A673 (cell line): ENCODE data around the gene PARP6. TPM values are rescaled to one million over a fixed set of nuclear protein-coding genes. Genes with fewer than 3 reads are reported as not detected.
A peak's percentile ranks its signal among the peaks of the same experiment; 100 is the strongest.

Experiments
- BruUV-seq: library from RNA; stranded (reverse); fragments of 400-500 nt; replicated peaks from 2 replicates; lab custom pipeline; 2021; lab: Mats Ljungman, UMichigan
- CTCF ChIA-PET: fragments of 300-600 bp; sonication (Branson Sonifier 250); formaldehyde crosslinking; loops from one replicate; lab custom pipeline; 2022; ENCODE audit warnings: antibody characterized with exemption; lab: Charles Lee
- POLR2A ChIA-PET: fragments of 300-600 bp; sonication (Branson Sonifier 250); formaldehyde crosslinking; loops from one replicate; lab custom pipeline; 2022; ENCODE audit warnings: antibody characterized with exemption; ENCODE audit not compliant: low non-redundant PET; lab: Charles Lee
- DNase-seq: peaks from one replicate; pipeline ENCODE4 v3.0.0-alpha.2; 2015; ENCODE audit warnings: low spot score
- H3K27ac ChIP-seq: fragments of 200-600 bp; sonication (generic); 2 replicates; pipeline ENCODE4 v1.5.1; 2016; ENCODE audit warnings: mixed run types, low read depth, mild to moderate bottlenecking, mixed read lengths, antibody characterized with exemption, low read length; ENCODE audit not compliant: poor library complexity, severe bottlenecking
- H3K27me3 ChIP-seq: fragments of 200-600 bp; sonication (generic); replicated peaks from 2 replicates; pipeline ENCODE4 v1.6.1; 2017; ENCODE audit warnings: mixed run types, low read depth, mild to moderate bottlenecking, mixed read lengths, antibody characterized with exemption, low read length; ENCODE audit not compliant: insufficient read depth, poor library complexity
- H3K36me3 ChIP-seq: fragments of 200-600 bp; sonication (generic); 2 replicates; pipeline ENCODE4 v1.6.1; 2016; ENCODE audit warnings: mixed run types, mild to moderate bottlenecking, mixed read lengths, antibody characterized with exemption, low read length; ENCODE audit not compliant: insufficient read depth, poor library complexity, severe bottlenecking
- H3K4me1 ChIP-seq: fragments of 200-600 bp; sonication (generic); 2 replicates; pipeline ENCODE4 v1.6.1; 2017; ENCODE audit warnings: mixed run types, mild to moderate bottlenecking, mixed read lengths, antibody characterized with exemption, low read length; ENCODE audit not compliant: insufficient read depth, poor library complexity, severe bottlenecking
- H3K4me3 ChIP-seq: fragments of 200-600 bp; sonication (generic); 2 replicates; pipeline ENCODE4 v1.5.1; 2016; ENCODE audit warnings: low read depth, mixed run types, mild to moderate bottlenecking, mixed read lengths, low read length; ENCODE audit not compliant: poor library complexity, severe bottlenecking
- H3K9me3 ChIP-seq: fragments of 200-600 bp; sonication (generic); 2 replicates; pipeline ENCODE4 v1.6.1; 2016; ENCODE audit warnings: mixed run types, low read depth, mild to moderate bottlenecking, mixed read lengths, antibody characterized with exemption, low read length; ENCODE audit not compliant: poor library complexity, severe bottlenecking
- CTCF ChIP-seq: fragments of 300-800, 200-600 bp; sonication (generic); conservative IDR thresholded peaks from 2 replicates; pipeline ENCODE4 v1.5.1; 2017; ENCODE audit warnings: low read depth, mild to moderate bottlenecking, antibody characterized with exemption, low read length, moderate library complexity, mixed read lengths
- EZH2 ChIP-seq: fragments of 200-600 bp; sonication (generic); IDR thresholded peaks from 2 replicates; pipeline ENCODE4 v1.6.1; 2017; ENCODE audit warnings: borderline replicate concordance, low read depth, mild to moderate bottlenecking, mixed read lengths, antibody characterized with exemption, low read length; ENCODE audit not compliant: poor library complexity, severe bottlenecking
- intact Hi-C: fragments of 100-400 bp; cut with micrococcal nuclease; formaldehyde crosslinking; loops from one replicate; pipeline ENCODE4 v1.10.0; 2022; ENCODE audit not compliant: unreplicated experiment
- total RNA-seq: library from RNA; stranded (reverse); gene quantifications from 2 replicates; pipeline ENCODE4 v1.2.3, GENCODE V29; 2021

Gene PARP6
- total RNA-seq, 1 experiment from 2014 or later, result 71.4 TPM

GRCh38 chr15:72242775-72243370, 29.5 kb downstream of the PARP6 start:
- H3K36me3 ChIP-seq, result peaks cover 28% of the 10 kb centered on the region
- TF ChIP-seq CTCF (no peak), EZH2 (no peak)
- H3K4me3 ChIP-seq, result no peak overlapping the region
- ChIA-PET POLR2A (no interaction called here), CTCF (no interaction called here)
- no peaks in the 10 kb centered on the region for H3K9me3 ChIP-seq
- no peak overlapping the region for H3K27ac ChIP-seq
- no peaks in the 10 kb centered on the region for H3K27me3 ChIP-seq
- no TSS peak for BruUV-seq
- intact Hi-C loops, result no loop called here
- peaks cover 4% of the 10 kb centered on the region for H3K4me1 ChIP-seq
- DNase-seq, result peak; percentile 68

GRCh38 chr15:72239652-72240051, 32.7 kb downstream of the PARP6 start:
- Histone ChIP-seq H3K27me3 (no peaks in the 10 kb centered on the region), H3K27ac (no peak overlapping the region), H3K9me3 (no peaks in the 10 kb centered on the region), H3K36me3 (peaks cover 22% of the 10 kb centered on the region), H3K4me3 (no peak overlapping the region), H3K4me1 (peaks cover 17% of the 10 kb centered on the region)
- no peak for DNase-seq
- ChIA-PET CTCF (no interaction called here), POLR2A (no interaction called here)
- intact Hi-C loops, result loop anchor here (10.0 kb wide), 1 partner anchor 235 kb away; the partner anchor contains the start of gene ARIH1
- TF ChIP-seq CTCF, result no peak
- no peak for TF ChIP-seq EZH2
- BruUV-seq, result no TSS peak

- peaks cover 18% of the 10 kb centered on the region for H3K36me3 ChIP-seq
- no peak overlapping the region for H3K27ac ChIP-seq
- ChIA-PET CTCF (no interaction called here), POLR2A (no interaction called here)
- DNase-seq, result no peak
- no peaks in the 10 kb centered on the region for H3K9me3 ChIP-seq
- H3K4me3 ChIP-seq, result no peak overlapping the region
- no peaks in the 10 kb centered on the region for H3K27me3 ChIP-seq
- TF ChIP-seq CTCF (no peak), EZH2 (no peak)
- BruUV-seq, result no TSS peak
- peaks cover 17% of the 10 kb centered on the region for H3K4me1 ChIP-seq
- intact Hi-C loops, result loop anchor here (10.0 kb wide), 1 partner anchor 236 kb away; the partner anchor contains the start of gene ARIH1
These were observed 33.8 kb downstream of the PARP6 start for GRCh38 chr15:72238586-72238985.
